ENCODE results near the gene ABCF3. TPM values are rescaled to one million over a fixed set of nuclear protein-coding genes. Genes with fewer than 3 reads are reported as not detected.

The ABCF3 gene
- total and polyA plus RNA-seq, 2 of the 13 experiments (the other 11 are each of a cell fraction or from before 2014, with no cell fraction given) = 38.8 to 46.5 TPM

DNA sequence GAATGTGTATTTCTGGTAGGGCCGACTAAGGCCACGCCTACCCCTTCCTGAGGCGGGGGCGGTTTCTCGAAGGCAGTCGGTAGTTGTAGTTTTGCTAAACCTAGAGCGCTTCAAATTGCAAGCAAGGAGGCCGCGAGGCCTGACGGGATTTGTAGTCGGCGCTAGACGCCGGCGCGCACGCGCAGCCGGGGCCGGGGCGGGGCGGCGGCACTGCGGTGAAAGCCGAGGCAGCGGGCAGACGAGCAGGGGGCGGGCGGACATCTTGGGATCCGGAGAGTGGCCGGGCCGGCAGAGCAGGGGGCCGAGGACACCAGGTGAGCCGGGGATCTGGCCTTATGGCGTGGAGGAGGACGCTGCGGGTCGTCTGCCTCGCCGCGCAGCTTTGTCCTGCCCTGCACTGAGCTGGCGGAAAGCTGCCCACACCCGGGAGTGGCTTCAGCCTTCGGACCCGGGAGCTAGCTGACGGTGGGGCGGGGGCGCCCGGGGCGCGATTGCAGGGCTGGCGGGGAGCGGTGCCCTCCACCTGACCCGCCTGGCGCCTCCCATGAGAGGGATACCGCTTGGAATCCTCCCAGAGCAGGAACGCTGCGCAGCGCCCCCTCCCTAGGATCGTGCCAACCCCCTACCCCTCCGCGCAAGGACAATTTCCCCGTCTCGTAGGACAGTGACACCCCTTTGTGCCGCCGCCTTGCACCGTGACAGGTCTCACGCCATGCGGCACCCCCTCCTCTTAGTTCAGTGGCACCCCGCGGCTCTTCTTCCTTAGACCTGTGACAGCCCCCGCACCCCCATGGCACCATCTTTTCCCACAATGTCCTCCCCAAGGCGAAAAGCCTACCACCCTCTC lies 11.1 kb upstream of the ABCF3 start, which contains the start of gene AP2M1 (continued):
- TF ChIP-seq, protein P1, sequence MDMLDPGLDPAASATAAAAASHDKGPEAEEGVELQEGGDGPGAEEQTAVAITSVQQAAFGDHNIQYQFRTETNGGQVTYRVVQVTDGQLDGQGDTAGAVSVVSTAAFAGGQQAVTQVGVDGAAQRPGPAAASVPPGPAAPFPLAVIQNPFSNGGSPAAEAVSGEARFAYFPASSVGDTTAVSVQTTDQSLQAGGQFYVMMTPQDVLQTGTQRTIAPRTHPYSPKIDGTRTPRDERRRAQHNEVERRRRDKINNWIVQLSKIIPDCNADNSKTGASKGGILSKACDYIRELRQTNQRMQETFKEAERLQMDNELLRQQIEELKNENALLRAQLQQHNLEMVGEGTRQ (IDR thresholded peaks at IDR 0.05; ENCODE audit: low read depth, low read length) = no peak
- TF ChIP-seq, protein P1 (CRISPR knock-in tag; IDR thresholded peaks at IDR 0.05; ENCODE audit: borderline replicate concordance) = 0 out of 2 replicates have a peak, but pooled peaks have one; percentile 21
- no peak for TF ChIP-seq WIZ (CRISPR knock-in tag; IDR thresholded peaks at IDR 0.05)
- no peak for TF ChIP-seq HNRNPL (IDR thresholded peaks at IDR 0.05; ENCODE audit: low read depth, low read length)
- no peak for TF ChIP-seq SSRP1 (CRISPR knock-in tag; IDR thresholded peaks at IDR 0.05)
- TF ChIP-seq ZNF609 (CRISPR knock-in tag; IDR thresholded peaks at IDR 0.05; ENCODE audit: borderline replicate concordance) = no peak
- TF ChIP-seq GATA4 (IDR thresholded peaks at IDR 0.05; ENCODE audit: borderline replicate concordance, low read depth) = no peak
- 0 out of 2 replicates have a peak, but pooled peaks have one; percentile 62 for TF ChIP-seq ZNF431 (CRISPR knock-in tag; IDR thresholded peaks at IDR 0.05; ENCODE audit: borderline replicate concordance, low read depth)
- TF ChIP-seq TBX2 (CRISPR knock-in tag; IDR thresholded peaks at IDR 0.05; ENCODE audit: borderline replicate concordance) = peak; percentile 85
- TF ChIP-seq ZNF317 (CRISPR knock-in tag; IDR thresholded peaks at IDR 0.05) = peak; percentile 68
- peak; percentile 45 for TF ChIP-seq TFDP2 (CRISPR knock-in tag; IDR thresholded peaks at IDR 0.05)
- peak; percentile 62; the same call in 1 of the 2 replicates for TF ChIP-seq KMT2A (CRISPR knock-in tag; IDR thresholded peaks at IDR 0.05)
- TF ChIP-seq ZNF749 (CRISPR knock-in tag; IDR thresholded peaks at IDR 0.05; ENCODE audit: borderline replicate concordance) = peak; percentile 53; the same call in 1 of the 2 replicates
- TF ChIP-seq ZFP82 (CRISPR knock-in tag; IDR thresholded peaks at IDR 0.05; ENCODE audit: borderline replicate concordance) = no peak
- no peak for TF ChIP-seq ADNP (CRISPR knock-in tag; IDR thresholded peaks at IDR 0.05)
- peak; percentile 52; the same call in 1 of the 2 replicates for TF ChIP-seq SNAPC2 (CRISPR knock-in tag; IDR thresholded peaks at IDR 0.05)
- TF ChIP-seq FOXK1 (CRISPR knock-in tag; IDR thresholded peaks at IDR 0.05; ENCODE audit: borderline replicate concordance, low read depth) = peak; percentile 53; the same call in 1 of the 2 replicates
- TF ChIP-seq GATAD2A (CRISPR knock-in tag; IDR thresholded peaks at IDR 0.05) = no peak
- peak; percentile 44; the same call in 1 of the 2 replicates for TF ChIP-seq ZC3H13 (CRISPR knock-in tag; IDR thresholded peaks at IDR 0.05)
- TF ChIP-seq ZNF468 (CRISPR knock-in tag; IDR thresholded peaks at IDR 0.05) = no peak
- no peak for TF ChIP-seq KLF9 (CRISPR knock-in tag; IDR thresholded peaks at IDR 0.05; ENCODE audit: low read depth)
- TF ChIP-seq DRAP1 (CRISPR knock-in tag; IDR thresholded peaks at IDR 0.05) = peak; percentile 69

All from HepG2 (cell line).